Fibroblast of skin of left quadriceps (primary cell): ENCODE data around the gene TTYH3.

Experiments
- DNase-seq, 2 experiments: peaks; one replicate each; pipeline ENCODE4 v3.0.0-alpha.2; 2013; ENCODE audit warnings: low read depth in 2 of 2

The TTYH3 gene

GRCh38 chr7:2616387-2617324, 15.1 kb upstream of the TTYH3 start:
- no peak for DNase-seq

GRCh38 chr7:2617325-2617905, 14.4 kb upstream of the TTYH3 start:
- DNase-seq: no peak

GRCh38 chr7:2619116-2619515, 12.7 kb upstream of the TTYH3 start:
- peak in 1 of 2 experiments; percentile 32 for DNase-seq

GRCh38 chr7:2621061-2621828, 10.5 kb upstream of the TTYH3 start:
- DNase-seq: no peak

GRCh38 chr7:2621948-2622640, 9.7 kb upstream of the TTYH3 start:
- no peak for DNase-seq

- no peak for DNase-seq
Observed at GRCh38 chr7:2622869-2623697, 8.7 kb upstream of the TTYH3 start.

GRCh38 chr7:2623698-2624014, 8.1 kb upstream of the TTYH3 start:
- DNase-seq: no peak

- DNase-seq: no peak
Observed at GRCh38 chr7:2624293-2624886, 7.4 kb upstream of the TTYH3 start.

- peak in 1 of 2 experiments; percentile 20 for DNase-seq
Observed at GRCh38 chr7:2626498-2627117, 5.2 kb upstream of the TTYH3 start.

GRCh38 chr7:2627258-2628129, 4.3 kb upstream of the TTYH3 start:
- DNase-seq: no peak

GRCh38 chr7:2628130-2628482, 3.7 kb upstream of the TTYH3 start:
- DNase-seq: no peak

- no peak for DNase-seq
Observed at GRCh38 chr7:2628891-2629290, 2.9 kb upstream of the TTYH3 start.

- DNase-seq: no peak
Observed at GRCh38 chr7:2629746-2630681, 1.8 kb upstream of the TTYH3 start.

GRCh38 chr7:2632733-2633537, 1.1 kb downstream of the TTYH3 start:
- DNase-seq: peak in 1 of 2 experiments; percentile 34

GRCh38 chr7:2633538-2634266, 1.9 kb downstream of the TTYH3 start:
- DNase-seq: peak; percentile 58 to 64

- no peak for DNase-seq
Observed at GRCh38 chr7:2634267-2635145, 2.7 kb downstream of the TTYH3 start.
